ENCODE results near the gene TEAD3.

The TEAD3 gene

DNA sequence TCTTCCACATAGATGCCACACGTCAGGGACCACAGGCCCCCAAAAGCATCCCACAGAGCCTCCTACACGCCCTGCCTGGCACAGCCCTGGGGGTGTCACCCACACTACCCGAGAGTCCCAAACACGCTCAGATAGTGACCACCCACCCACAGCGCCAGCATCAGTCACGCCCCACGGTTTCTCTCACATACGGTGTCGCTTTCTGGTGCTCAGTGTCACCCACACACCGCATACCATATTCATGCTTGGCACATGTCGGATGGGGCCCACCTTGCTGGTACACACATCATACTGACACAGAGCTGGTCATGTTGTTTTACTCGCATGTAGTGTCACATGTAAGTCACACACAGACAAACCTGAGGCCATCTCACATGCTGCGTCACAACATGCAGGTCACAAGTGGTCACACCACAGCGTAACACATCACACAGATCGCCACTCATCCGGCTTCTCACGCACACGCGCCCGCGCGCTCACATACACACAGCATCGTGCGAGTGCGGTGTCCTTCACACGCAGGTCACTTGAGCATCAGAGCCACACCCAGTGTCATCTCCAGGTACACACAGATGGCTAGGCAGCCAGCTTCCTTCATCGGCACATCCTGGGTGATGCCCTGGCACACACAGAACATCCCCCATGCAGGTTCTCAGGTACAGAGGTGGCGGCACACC, 3.4 kb downstream of the TEAD3 start:
- in situ Hi-C loops (cut with HindIII; ENCODE audit: low sequenced_read_pairs): no loop called here
- DNase-seq (ENCODE audit: low read depth): no peak
- TF ChIP-seq, protein P1, sequence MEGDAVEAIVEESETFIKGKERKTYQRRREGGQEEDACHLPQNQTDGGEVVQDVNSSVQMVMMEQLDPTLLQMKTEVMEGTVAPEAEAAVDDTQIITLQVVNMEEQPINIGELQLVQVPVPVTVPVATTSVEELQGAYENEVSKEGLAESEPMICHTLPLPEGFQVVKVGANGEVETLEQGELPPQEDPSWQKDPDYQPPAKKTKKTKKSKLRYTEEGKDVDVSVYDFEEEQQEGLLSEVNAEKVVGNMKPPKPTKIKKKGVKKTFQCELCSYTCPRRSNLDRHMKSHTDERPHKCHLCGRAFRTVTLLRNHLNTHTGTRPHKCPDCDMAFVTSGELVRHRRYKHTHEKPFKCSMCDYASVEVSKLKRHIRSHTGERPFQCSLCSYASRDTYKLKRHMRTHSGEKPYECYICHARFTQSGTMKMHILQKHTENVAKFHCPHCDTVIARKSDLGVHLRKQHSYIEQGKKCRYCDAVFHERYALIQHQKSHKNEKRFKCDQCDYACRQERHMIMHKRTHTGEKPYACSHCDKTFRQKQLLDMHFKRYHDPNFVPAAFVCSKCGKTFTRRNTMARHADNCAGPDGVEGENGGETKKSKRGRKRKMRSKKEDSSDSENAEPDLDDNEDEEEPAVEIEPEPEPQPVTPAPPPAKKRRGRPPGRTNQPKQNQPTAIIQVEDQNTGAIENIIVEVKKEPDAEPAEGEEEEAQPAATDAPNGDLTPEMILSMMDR (IDR thresholded peaks at IDR 0.05; ENCODE audit: low read depth, low read length, missing control alignments): no peak
- H3K4me3 ChIP-seq (ENCODE audit: low read depth, low read length): no peak overlapping the region

DNA sequence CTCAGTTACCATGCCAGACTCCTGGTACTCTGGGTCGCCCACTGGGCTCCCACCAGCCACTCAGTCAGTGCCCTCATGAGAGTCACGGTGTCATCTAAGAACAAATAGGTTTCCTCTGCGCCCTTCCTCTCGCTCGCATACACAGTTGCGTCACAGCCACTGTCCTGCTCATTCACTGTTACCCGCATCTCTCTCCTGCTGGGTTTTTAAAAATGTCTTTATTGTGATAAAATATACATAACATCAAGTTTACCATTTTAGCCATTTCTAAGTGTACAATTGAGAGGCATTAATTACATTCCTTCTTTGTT, 4.0 kb downstream of the TEAD3 start:
- H3K4me3 ChIP-seq (ENCODE audit: low read depth, low read length): no peak overlapping the region
- DNase-seq (ENCODE audit: low read depth): no peak
- in situ Hi-C loops (cut with HindIII; ENCODE audit: low sequenced_read_pairs): no loop called here
- TF ChIP-seq, protein P1 (IDR thresholded peaks at IDR 0.05; ENCODE audit: low read depth, low read length, missing control alignments): no peak

DNA sequence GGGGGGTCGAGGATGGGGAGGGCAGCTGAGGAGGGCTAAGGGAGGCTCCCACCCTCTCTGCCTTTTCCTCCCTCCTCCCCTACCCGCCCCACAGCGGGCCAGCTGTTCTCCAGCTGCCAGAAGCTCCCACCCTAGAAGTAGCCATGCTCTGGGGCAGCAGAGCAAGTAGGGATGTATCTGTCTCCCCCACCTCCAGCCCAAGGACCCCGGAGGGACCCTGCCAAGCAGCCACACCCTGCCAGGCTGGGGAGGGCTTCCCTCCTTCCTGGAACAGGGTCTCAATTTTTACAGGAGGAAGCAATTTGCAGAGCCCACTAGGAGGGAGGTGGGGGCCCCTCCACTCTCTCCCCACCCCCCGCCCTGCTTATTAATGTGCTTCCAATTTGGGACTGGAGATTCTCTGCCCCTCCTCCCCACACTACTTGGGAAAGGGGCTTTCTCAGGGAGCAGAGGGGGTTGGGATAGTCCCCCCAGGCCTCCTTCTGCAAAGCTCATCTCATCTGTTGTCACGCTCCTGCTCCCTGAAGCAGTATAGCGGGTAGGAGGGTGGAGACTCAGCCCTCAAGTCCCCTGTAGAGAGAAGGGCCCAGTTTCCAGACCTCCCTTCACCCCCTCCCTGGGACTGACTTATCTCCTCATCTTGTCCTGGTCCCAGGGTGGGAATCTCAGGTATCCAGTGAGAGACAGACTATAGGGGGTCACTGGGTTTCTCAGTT, 4.5 kb downstream of the TEAD3 start:
- in situ Hi-C loops (cut with HindIII; ENCODE audit: low sequenced_read_pairs): no loop called here
- no peak for DNase-seq (ENCODE audit: low read depth)
- TF ChIP-seq, protein P1 (IDR thresholded peaks at IDR 0.05; ENCODE audit: low read depth, low read length, missing control alignments): no peak
- no peak overlapping the region for H3K4me3 ChIP-seq (ENCODE audit: low read depth, low read length)

DNA sequence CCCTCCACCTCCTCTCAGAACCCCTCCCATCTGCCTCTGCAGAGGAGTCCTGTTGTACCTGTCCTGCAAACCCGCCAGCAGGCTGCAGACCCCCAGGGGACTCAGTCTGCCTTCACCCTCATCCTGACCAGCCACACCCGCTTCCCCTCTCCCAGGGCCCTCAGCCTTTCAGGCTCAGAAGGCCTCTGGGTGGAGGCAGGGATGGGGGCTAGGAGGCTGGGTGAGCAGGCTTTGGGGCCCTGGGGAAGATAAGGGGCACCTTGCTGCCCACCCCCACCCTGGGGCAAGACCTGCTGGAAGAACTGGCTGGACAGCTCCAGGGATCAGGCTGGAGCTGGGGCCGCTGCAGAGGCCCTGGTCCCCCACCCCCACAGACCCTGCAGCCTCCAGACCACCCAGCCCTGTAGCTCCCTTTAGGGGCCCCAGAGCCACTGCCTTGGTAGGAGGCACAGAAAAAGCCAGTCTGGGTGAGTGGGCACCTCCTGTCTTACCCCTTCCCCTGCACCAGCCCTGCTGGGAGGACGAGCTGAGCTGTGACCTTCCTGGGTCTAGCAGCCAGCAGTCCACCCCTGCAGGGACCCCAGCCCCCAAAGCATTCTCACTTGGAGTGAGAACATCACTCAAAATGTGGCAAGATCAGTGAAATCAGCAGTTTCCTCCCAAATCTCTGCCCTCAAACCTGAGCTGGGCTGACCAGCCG, 5.2 kb downstream of the TEAD3 start:
- H3K4me3 ChIP-seq (ENCODE audit: low read depth, low read length): no peak overlapping the region
- in situ Hi-C loops (cut with HindIII; ENCODE audit: low sequenced_read_pairs): no loop called here
- DNase-seq (ENCODE audit: low read depth): no peak
- TF ChIP-seq, protein P1 (IDR thresholded peaks at IDR 0.05; ENCODE audit: low read depth, low read length, missing control alignments): no peak

DNA sequence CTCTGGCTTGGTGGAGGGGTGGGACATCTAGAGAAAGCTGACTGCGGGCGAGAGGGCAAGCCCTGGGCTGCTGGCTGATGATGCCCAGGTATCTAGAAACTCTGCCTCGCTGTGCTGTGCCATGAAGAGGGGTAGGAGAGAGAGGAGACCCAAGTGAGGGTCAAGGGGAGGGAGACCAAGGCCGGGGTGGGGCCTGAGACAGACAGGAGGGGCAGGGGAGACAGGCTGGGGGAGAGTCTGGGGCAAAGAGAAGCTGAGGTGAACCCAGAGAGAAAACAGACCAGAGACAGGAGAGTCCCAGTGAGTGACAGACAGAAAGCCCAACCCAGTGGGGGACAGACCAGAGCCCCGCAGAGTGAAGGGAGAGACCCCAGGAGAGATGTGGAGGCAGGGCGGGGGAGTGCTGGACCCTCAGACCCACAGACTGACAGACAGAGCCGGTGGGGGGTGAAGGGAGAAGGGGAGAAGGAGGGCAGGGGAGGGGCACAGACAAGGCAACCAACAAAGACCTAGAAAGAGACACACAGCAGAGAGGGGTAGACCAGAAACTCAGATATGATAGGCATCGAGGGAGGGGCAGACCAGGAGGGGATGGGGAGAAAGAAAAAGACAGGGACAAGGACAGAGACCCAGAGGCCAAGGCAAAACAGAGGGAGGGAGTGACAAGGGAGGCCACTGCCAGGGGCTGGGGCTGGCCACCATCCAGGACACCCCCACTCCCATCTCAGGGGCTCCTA, 5.9 kb downstream of the TEAD3 start:
- no peak for DNase-seq (ENCODE audit: low read depth)
- in situ Hi-C loops (cut with HindIII; ENCODE audit: low sequenced_read_pairs): no loop called here
- TF ChIP-seq, protein P1 (IDR thresholded peaks at IDR 0.05; ENCODE audit: low read depth, low read length, missing control alignments): no peak
- no peak overlapping the region for H3K4me3 ChIP-seq (ENCODE audit: low read depth, low read length)
